ENCODE measurements around the gene LBR. TPM values are rescaled to one million over a fixed set of nuclear protein-coding genes. Genes with fewer than 3 reads are reported as not detected.

The LBR gene
- total and polyA plus RNA-seq, 2 of the 4 experiments (the other 2 are of a cell fraction) = 21.3 to 24.9 TPM

DNA sequence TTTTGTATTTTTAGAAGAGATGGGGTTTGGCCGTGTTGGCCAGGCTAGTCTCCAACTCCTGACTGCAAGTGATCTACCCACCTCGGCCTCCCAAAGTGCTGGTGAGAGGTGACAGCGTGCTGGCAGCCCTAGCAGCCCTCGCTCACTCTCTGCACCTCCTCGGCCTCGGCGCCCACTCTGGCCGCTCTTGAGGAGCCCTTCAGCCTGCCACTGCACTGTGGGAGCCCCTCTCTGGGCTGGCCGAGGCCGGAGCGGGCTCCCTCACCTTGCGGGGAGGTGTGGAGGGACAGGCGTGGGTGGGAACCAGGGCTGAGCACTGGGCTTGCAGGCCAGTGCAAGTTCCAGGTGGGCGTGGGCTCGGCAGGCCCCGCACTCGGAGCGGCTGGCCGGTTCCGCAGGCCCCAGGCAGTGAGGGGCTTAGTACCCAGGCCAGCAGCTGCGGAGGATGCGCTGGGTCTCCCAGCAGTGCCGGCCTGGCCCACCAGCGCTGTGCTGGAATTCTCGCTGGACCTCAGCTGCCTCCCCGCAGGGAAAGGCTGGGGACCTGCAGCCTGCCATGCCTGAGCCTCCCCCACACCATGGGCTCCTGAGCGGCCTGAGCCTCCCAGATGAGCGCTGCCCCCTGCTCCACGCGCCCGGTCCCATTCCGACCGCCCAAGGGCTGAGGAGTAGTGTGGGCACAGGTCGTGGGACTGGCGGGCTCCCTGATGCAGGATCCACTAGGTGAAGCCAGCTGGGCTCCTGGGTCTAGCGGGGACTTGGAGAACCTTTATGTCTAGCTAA lies 3.4 kb upstream of the LBR start:
- Histone ChIP-seq H2BK20ac (ENCODE audit: low read depth, low read length) (no peak overlapping the region), H4K20me1 (ENCODE audit: insufficient read depth, low read length) (peaks cover 11% of the 10 kb centered on the region; the same call in 1 of the 2 replicates), H3K9me3 (ENCODE audit: control insufficient read depth, insufficient read depth, low read length) (no peaks in the 10 kb centered on the region), H3K56ac (ENCODE audit: extremely low read depth, insufficient read depth, low read length) (no peak overlapping the region), H2BK120ac (ENCODE audit: low read depth, low read length) (no peak overlapping the region), H3K4ac (ENCODE audit: low read depth, low read length) (no peak overlapping the region), H4K8ac (ENCODE audit: low read depth in 2 of 2, low read length in 2 of 2) (no peak overlapping the region), H3K27ac (ENCODE audit: insufficient read depth, low read length) (no peak overlapping the region), H3K14ac (replicated peaks; ENCODE audit: low read depth, low read length) (no peak overlapping the region), H2AFZ (replicated peaks; ENCODE audit: low read length, poor library complexity) (no peak overlapping the region), H3K79me1 (ENCODE audit: low read depth in 1 of 2, low read length in 2 of 2) (peaks cover 3 to 11% of the 10 kb centered on the region in 2 experiments; a peak in 3 of 4 replicates), H3K9ac (ENCODE audit: low read depth, low read length) (no peak overlapping the region), H3K18ac (ENCODE audit: low read depth, low read length) (no peak overlapping the region), H3K23ac (ENCODE audit: low read depth, low read length) (no peak overlapping the region), H3K4me1 (ENCODE audit: control insufficient read depth, insufficient read depth, low read length) (no peaks in the 10 kb centered on the region), H3K4me3 (ENCODE audit: insufficient read depth, low read depth, low read length) (no peak overlapping the region), H2AK9ac (replicated peaks; ENCODE audit: low read depth, low read length, poor library complexity) (no peak overlapping the region), H2BK15ac (ENCODE audit: low read depth, low read length) (no peak overlapping the region), H2AK5ac (ENCODE audit: low read depth, low read length) (no peak overlapping the region), H2BK5ac (ENCODE audit: low read depth, low read length, poor library complexity, severe bottlenecking) (no peak overlapping the region), H4K5ac (ENCODE audit: low read depth, low read length) (no peak overlapping the region), H3K36me3 (ENCODE audit: control insufficient read depth, insufficient read depth, low read length) (no peaks in the 10 kb centered on the region), H3K4me2 (ENCODE audit: low read depth, low read length) (no peak overlapping the region), H4K91ac (ENCODE audit: insufficient read depth, low read depth, low read length) (no peak overlapping the region), H3K27me3 (ENCODE audit: control insufficient read depth, insufficient read depth, low read length) (peaks cover 1% of the 10 kb centered on the region; the same call in 1 of the 2 replicates), H3K9me1 (ENCODE audit: insufficient read depth, low read length) (no peaks in the 10 kb centered on the region)
- POLR2A ChIA-PET (ENCODE audit: unreplicated experiment) = no interaction called here
- no TSS peak for BruUV-seq (replicated peaks)
- 85% methylated on average over 6 of the region's 36 CpGs; no CpG with 5 or more reads in 1 of the 2 experiments for WGBS, 2 experiments (ENCODE audit: extremely low coverage in 2 of 2, insufficient read length in 1 of 2)
- intact Hi-C loops (cut with micrococcal nuclease) (no loop called here), in situ Hi-C loops (cut with MboI; ENCODE audit: low sequenced_read_pairs) (no loop called here), dilution Hi-C loops (cut with HindIII; ENCODE audit: low sequenced_read_pairs, unreplicated experiment) (no loop called here)
- ATAC-seq (ENCODE audit: low read depth) (no peak), DNase-seq (no peak)
- TF ChIP-seq MAFK (IDR thresholded peaks at IDR 0.05; ENCODE audit: low read depth, low read length) (no peak), RFX5 (IDR thresholded peaks at IDR 0.05; ENCODE audit: low read depth, low read length) (no peak), SMC3 (IDR thresholded peaks at IDR 0.05; ENCODE audit: low read depth, low read length) (no peak)
- CTCF ChIA-PET = no interaction called here

Measured in IMR-90 (cell line).